ENCODE measurements around the gene DNLZ. TPM values are rescaled to one million over a fixed set of nuclear protein-coding genes. Genes with fewer than 3 reads are reported as not detected.

The DNLZ gene
- total and polyA plus RNA-seq, 9 of the 15 experiments (the other 6 are each of a cell fraction or from before 2014, with no cell fraction given), result 0.17 to 44.6 (median 3.4) TPM

GRCh38 chr9:136370687-136371532 lies 7.4 kb upstream of the DNLZ start:
- DNase-seq (ENCODE audit: extremely low read depth in 1 of 4, low spot score in 3 of 4) (no peak), FAIRE-seq (no peak), ATAC-seq (no peak)
- in situ Hi-C loops (cut with MboI) (no loop called here), intact Hi-C loops (cut with micrococcal nuclease) (no loop called here)
- 92% methylated on average over 37 of the region's 54 CpGs for WGBS (ENCODE audit: insufficient coverage, low coverage, missing lambda C conversion rate)
- H3K27ac ChIP-seq (ENCODE audit: extremely low read depth, low read depth, low read length), result no peak overlapping the region
- H3K79me2 ChIP-seq (ENCODE audit: control insufficient read depth, insufficient read depth, low read length), result peaks cover 24% of the 10 kb centered on the region
- BruUV-seq (replicated peaks), result no TSS peak
- no peaks in the 10 kb centered on the region for H3K9me1 ChIP-seq (ENCODE audit: control insufficient read depth, insufficient read depth, low read length)
- H3K9ac ChIP-seq (ENCODE audit: insufficient read depth in 1 of 2, low read depth in 2 of 2, low read length in 2 of 2), result peak overlapping the region in 1 of 2 experiments; percentile 7; a peak in 1 of 4 replicates
- H3K4me2 ChIP-seq (ENCODE audit: insufficient read depth, low read length), result no peak overlapping the region
- H4K20me1 ChIP-seq (replicated peaks; ENCODE audit: control insufficient read depth, insufficient read depth, low read length), result no peaks in the 10 kb centered on the region
- no peaks in the 10 kb centered on the region for H3K9me3 ChIP-seq (replicated peaks; ENCODE audit: control insufficient read depth, insufficient read depth, low read depth, low read length)
- H3K27me3 ChIP-seq (ENCODE audit: control insufficient read depth in 2 of 2, insufficient read depth in 2 of 2, low read length in 2 of 2), result no peaks in the 10 kb centered on the region
- H3K4me1 ChIP-seq (replicated peaks in 1 of 2; ENCODE audit: control insufficient read depth in 2 of 2, insufficient read depth in 2 of 2, low read length in 2 of 2), result peaks cover 9 to 87% of the 10 kb centered on the region in 2 experiments; a peak in 4 of 5 replicates
- ChIA-PET CTCF (ENCODE audit: low intra/inter-chr PET ratio) (no interaction called here), POLR2A (interaction anchor here (0.6 to 1.9 kb wide), 4 partner anchors 8 to 296 kb away, joined by 3 to 12 read pairs (median 4); partner anchors contain the start of gene DNLZ)
- peaks cover 73% of the 10 kb centered on the region; the same call in 2 of the 3 replicates for H3K36me3 ChIP-seq (ENCODE audit: control insufficient read depth, insufficient read depth, low read length)
- no peak overlapping the region for H3K4me3 ChIP-seq
- no peak overlapping the region for H2AFZ ChIP-seq (ENCODE audit: low read depth, low read length)
- no peak for TF ChIP-seq SRSF1 (IDR thresholded peaks at IDR 0.05; ENCODE audit: low read depth, low read length)
- TF ChIP-seq ZBTB33 (CRISPR knock-in tag; IDR thresholded peaks at IDR 0.05), result peak; percentile 90
- TF ChIP-seq OTX1 (CRISPR knock-in tag; IDR thresholded peaks at IDR 0.05), result no peak
- TF ChIP-seq E2F3 (CRISPR knock-in tag; IDR thresholded peaks at IDR 0.05), result no peak
- no peak for TF ChIP-seq THRA (IDR thresholded peaks at IDR 0.05)
- TF ChIP-seq HOXB6 (CRISPR knock-in tag; IDR thresholded peaks at IDR 0.05; ENCODE audit: borderline replicate concordance), result no peak

Measured in K562 (cell line).